Panc1 (cell line): ENCODE measurements around the gene FOXJ2. TPM values are rescaled to one million over a fixed set of nuclear protein-coding genes. Genes with fewer than 3 reads are reported as not detected.

Source experiments
- ATAC-seq: fragments of 200-7000 bp; cut with Tn5 transposase; 2 replicates; pipeline ENCODE4 v1.9.1; 2020; ENCODE audit warnings: mild to moderate bottlenecking, moderate library complexity
- BruUV-seq: library from RNA; stranded (reverse); fragments of 400-500 nt; replicated peaks from 2 replicates; lab custom pipeline; 2021; lab: Mats Ljungman, UMichigan
- CTCF ChIA-PET: fragments of 300-600 bp; sonication (Branson Sonifier 250); formaldehyde crosslinking; loops from one replicate; lab custom pipeline; 2022; ENCODE audit warnings: antibody characterized with exemption; lab: Charles Lee
- POLR2A ChIA-PET: fragments of 300-600 bp; sonication (Branson Sonifier 250); formaldehyde crosslinking; loops from one replicate; lab custom pipeline; 2022; ENCODE audit warnings: antibody characterized with exemption; lab: Charles Lee
- DNase-seq: peaks from one replicate; pipeline ENCODE4 v3.0.0-alpha.2; 2010; ENCODE audit warnings: low read depth, low spot score
- H3K27ac ChIP-seq: 2 replicates; pipeline ENCODE4 v1.5.1; 2011; ENCODE audit warnings: mild to moderate bottlenecking, low read length, inconsistent platforms
- H3K27me3 ChIP-seq: fragments of 200-500 bp; sonication (Bioruptor generic); 2 replicates; pipeline ENCODE4 v1.6.0; 2014; ENCODE audit warnings: low read length, inconsistent platforms; ENCODE audit not compliant: control insufficient read depth, insufficient read depth
- H3K36me3 ChIP-seq: fragments of 200-500 bp; sonication (Bioruptor generic); 2 replicates; pipeline ENCODE4 v1.5.1; 2014; ENCODE audit warnings: inconsistent platforms, mild to moderate bottlenecking, low read length, moderate library complexity; ENCODE audit not compliant: control insufficient read depth, insufficient read depth
- H3K4me1 ChIP-seq: 2 replicates; pipeline ENCODE4 v1.5.1; 2011; ENCODE audit warnings: inconsistent platforms, mild to moderate bottlenecking, low read length, moderate library complexity; ENCODE audit not compliant: control insufficient read depth, insufficient read depth
- H3K4me3 ChIP-seq, 2 experiments: 2 replicates each; pipeline ENCODE4 v1.5.1; 2011 to 2012; ENCODE audit warnings: low read depth in 2 of 2, low read length in 2 of 2, mild to moderate bottlenecking in 2 of 2, inconsistent platforms in 1 of 2, moderate library complexity in 1 of 2
- H3K9me3 ChIP-seq: fragments of 200-500 bp; sonication (Bioruptor generic); 2 replicates; pipeline ENCODE4 v1.5.1; 2014; ENCODE audit warnings: low read depth, mild to moderate bottlenecking, inconsistent platforms, low read length, moderate library complexity; ENCODE audit not compliant: control insufficient read depth, insufficient read depth
- CTCF ChIP-seq: fragments of 450-650 bp; IDR thresholded peaks from 2 replicates; pipeline ENCODE4 v1.5.1; 2017; ENCODE audit warnings: mild to moderate bottlenecking
- POLR2AphosphoS5 ChIP-seq: IDR thresholded peaks from 2 replicates; pipeline ENCODE4 v1.6.1; 2012; ENCODE audit warnings: mild to moderate bottlenecking, low read depth, low read length, moderate library complexity
- REST ChIP-seq, 2 experiments: IDR thresholded peaks; 2 replicates each; pipeline ENCODE4 v1.6.1; 2011 to 2012; ENCODE audit warnings: low read depth in 2 of 2, control low read depth in 1 of 2, low read length in 1 of 2, mild to moderate bottlenecking in 1 of 2, moderate library complexity in 1 of 2; ENCODE audit not compliant: insufficient read depth in 1 of 2
- SIN3A ChIP-seq: IDR thresholded peaks from 2 replicates; pipeline ENCODE4 v1.6.1; 2012; ENCODE audit warnings: low read depth, mild to moderate bottlenecking, low read length, moderate library complexity, borderline replicate concordance; ENCODE audit not compliant: insufficient read depth
- TCF7L2 ChIP-seq: IDR thresholded peaks from 2 replicates; pipeline ENCODE4 v1.6.1; 2011; ENCODE audit warnings: mild to moderate bottlenecking, low read depth, low read length, inconsistent platforms
- in situ Hi-C: cut with HindIII; loops from 2 replicates; pipeline ENCODE4 v1.10.0; 2016; ENCODE audit warnings: low sequenced_read_pairs, low pct_unique_long_range_greater_than_20kb
- intact Hi-C: fragments of 100-400 bp; cut with micrococcal nuclease; formaldehyde crosslinking; loops from one replicate; pipeline ENCODE4 v1.10.0; 2022; ENCODE audit not compliant: unreplicated experiment
- total RNA-seq: library from RNA; stranded (reverse); gene quantifications from one replicate; pipeline ENCODE4 v1.2.1, GENCODE V29; 2021; ENCODE audit not compliant: unreplicated experiment

FOXJ2 gene
- total RNA-seq, 1 experiment from 2014 or later: 10.9 TPM

GRCh38 chr12:8031872-8032241, 659 bp upstream of the FOXJ2 start:
- no peaks in the 10 kb centered on the region; the same call in 1 of the 2 replicates for H3K36me3 ChIP-seq
- TF ChIP-seq TCF7L2: no peak
- peaks cover 16% of the 10 kb centered on the region for H3K4me1 ChIP-seq
- H3K27me3 ChIP-seq: no peaks in the 10 kb centered on the region
- BruUV-seq: no TSS peak
- ChIA-PET POLR2A (interaction anchor here (0.7 kb wide), 1 partner anchor 937 kb away, joined by 8 read pairs; no protein-coding TSS in a partner anchor), CTCF (interaction anchor here (0.6 kb wide), 1 partner anchor 99 kb away, joined by 4 read pairs; no protein-coding TSS in a partner anchor)
- H3K27ac ChIP-seq: peak overlapping the region; percentile 86
- H3K4me3 ChIP-seq: peak overlapping the region; percentile 70 to 71
- in situ Hi-C loops (no loop called here), intact Hi-C loops (no loop called here)
- no peaks in the 10 kb centered on the region for H3K9me3 ChIP-seq
- no peak for DNase-seq
- ATAC-seq: no peak

- Histone ChIP-seq H3K36me3 (no peaks in the 10 kb centered on the region; the same call in 1 of the 2 replicates), H3K9me3 (no peaks in the 10 kb centered on the region), H3K4me3 (peak overlapping the region; percentile 70 to 77), H3K4me1 (peaks cover 18% of the 10 kb centered on the region), H3K27ac (peak overlapping the region; percentile 79), H3K27me3 (no peaks in the 10 kb centered on the region)
- ATAC-seq (peak; percentile 57), DNase-seq (no peak)
- ChIA-PET CTCF (interaction anchor here (1.2 kb wide), 1 partner anchor 13 kb away, joined by 3 read pairs; no protein-coding TSS in a partner anchor), POLR2A (no interaction called here)
- no peak for TF ChIP-seq POLR2AphosphoS5
- no peak for TF ChIP-seq REST (IDR thresholded peaks at IDR 0.05; ENCODE audit: insufficient read depth in 1 of 2, low read depth in 2 of 2, low read length in 1 of 2)
- no peak for TF ChIP-seq CTCF
- no peak for TF ChIP-seq SIN3A
- no peak for TF ChIP-seq TCF7L2
- in situ Hi-C loops: no loop called here
- intact Hi-C loops: no loop called here
- BruUV-seq: no TSS peak
Measured at GRCh38 chr12:8033153-8034044, 883 bp downstream of the FOXJ2 start.
